Measurements from ENCODE around the gene TMEM63C. TPM values are rescaled to one million over a fixed set of nuclear protein-coding genes. Genes with fewer than 3 reads are reported as not detected.

TMEM63C gene
- total RNA-seq, 1 donor from 2014 or later = 39.9 TPM

DNA sequence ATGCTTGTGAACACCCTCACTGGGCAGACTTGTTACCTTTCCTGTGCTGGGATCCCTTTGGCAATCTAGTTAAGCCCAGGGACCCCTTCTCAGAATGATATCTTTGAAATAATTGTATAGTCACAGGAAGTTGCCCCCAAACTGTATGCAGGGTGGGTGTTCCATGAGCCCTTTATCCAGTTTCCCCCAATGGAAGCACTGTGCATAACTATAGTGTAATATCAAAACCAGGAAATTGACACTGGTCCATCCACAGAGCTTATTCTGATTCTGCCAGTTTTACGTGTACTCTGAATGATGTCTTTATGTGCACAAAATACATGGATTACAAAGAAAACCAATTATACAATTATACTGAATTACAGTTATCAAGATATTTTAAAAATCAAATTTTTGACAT is 65.2 kb downstream of the TMEM63C start:
- Mint-ChIP-seq H3K4me3 (ENCODE audit: unreplicated experiment) (no peak overlapping the region), H3K9me3 (ENCODE audit: unreplicated experiment) (no peaks in the 10 kb centered on the region), H3K4me1 (ENCODE audit: low read depth, unreplicated experiment) (no peaks in the 10 kb centered on the region), H3K27me3 (ENCODE audit: unreplicated experiment) (peaks cover 3% of the 10 kb centered on the region), H3K36me3 (ENCODE audit: unreplicated experiment) (peaks cover 4% of the 10 kb centered on the region), H3K27ac (ENCODE audit: unreplicated experiment) (no peak overlapping the region)
- no peak for DNase-seq
- no peak for TF ChIP-seq CTCF (IDR thresholded peaks at IDR 0.05; ENCODE audit: partially characterized antibody, unreplicated experiment)

- TF ChIP-seq CTCF (IDR thresholded peaks at IDR 0.05; ENCODE audit: partially characterized antibody, unreplicated experiment) = no peak
Observed at GRCh38 chr14:77248666-77249065, 67.1 kb downstream of the TMEM63C start.

DNA sequence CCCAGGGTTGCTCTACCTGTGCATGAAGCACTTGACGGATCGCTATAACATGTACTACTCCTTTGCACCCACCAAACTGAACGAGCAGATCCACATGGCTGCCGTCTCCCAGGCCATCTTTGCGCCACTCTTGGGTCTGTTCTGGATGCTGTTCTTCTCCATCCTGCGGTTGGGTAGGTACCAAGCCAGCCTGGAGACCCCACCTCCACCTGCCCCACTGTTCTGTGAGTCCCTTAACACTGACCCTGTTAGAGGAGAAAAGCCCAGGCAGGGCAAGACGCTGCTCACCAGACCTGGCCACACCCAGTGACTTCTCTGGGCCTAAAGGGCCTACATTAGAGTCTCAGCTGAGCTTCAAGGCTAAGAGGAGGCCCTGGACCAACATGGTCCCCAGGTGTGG is 67.7 kb downstream of the TMEM63C start:
- no peak for TF ChIP-seq CTCF (IDR thresholded peaks at IDR 0.05; ENCODE audit: partially characterized antibody, unreplicated experiment)

More at GRCh38 chr14:77248666-77249065, 67.1 kb downstream of the TMEM63C start:
- H3K36me3 Mint-ChIP-seq (ENCODE audit: unreplicated experiment) = peaks cover 1% of the 10 kb centered on the region
- no peaks in the 10 kb centered on the region for H3K27me3 Mint-ChIP-seq (ENCODE audit: unreplicated experiment)
- H3K4me1 Mint-ChIP-seq (ENCODE audit: low read depth, unreplicated experiment) = no peaks in the 10 kb centered on the region
- H3K4me3 Mint-ChIP-seq (ENCODE audit: unreplicated experiment) = no peak overlapping the region
- H3K9me3 Mint-ChIP-seq (ENCODE audit: unreplicated experiment) = no peaks in the 10 kb centered on the region
- no peak overlapping the region for H3K27ac Mint-ChIP-seq (ENCODE audit: unreplicated experiment)
- DNase-seq = no peak

DNA sequence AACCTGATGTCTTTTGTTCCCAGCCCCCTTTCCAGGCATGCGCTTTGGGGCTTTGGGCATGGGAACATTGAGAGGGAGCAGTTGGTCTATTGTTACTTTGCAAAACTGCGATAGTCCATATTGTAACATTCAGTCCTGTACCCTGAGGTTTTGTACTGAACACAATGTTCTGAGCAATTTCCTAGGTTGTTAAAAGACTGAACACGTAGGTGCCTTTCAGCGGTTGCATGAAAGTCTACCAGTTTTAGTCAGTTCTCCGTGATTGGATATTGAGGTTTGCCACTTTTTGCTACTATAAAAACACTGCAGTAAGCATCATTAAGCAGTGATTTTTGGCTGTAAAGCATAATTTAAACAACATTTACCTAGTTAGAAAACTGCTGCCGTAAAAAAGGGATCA is 69.3 kb downstream of the TMEM63C start:
- no peaks in the 10 kb centered on the region for H3K36me3 Mint-ChIP-seq (ENCODE audit: unreplicated experiment)
- no peak for DNase-seq
- no peak for TF ChIP-seq CTCF (IDR thresholded peaks at IDR 0.05; ENCODE audit: partially characterized antibody, unreplicated experiment)
- no peaks in the 10 kb centered on the region for H3K4me1 Mint-ChIP-seq (ENCODE audit: low read depth, unreplicated experiment)
- H3K27me3 Mint-ChIP-seq (ENCODE audit: unreplicated experiment) = no peaks in the 10 kb centered on the region
- H3K9me3 Mint-ChIP-seq (ENCODE audit: unreplicated experiment) = no peaks in the 10 kb centered on the region
- no peak overlapping the region for H3K4me3 Mint-ChIP-seq (ENCODE audit: unreplicated experiment)
- H3K27ac Mint-ChIP-seq (ENCODE audit: unreplicated experiment) = no peak overlapping the region

More for the DNA sequence above, 67.7 kb downstream of the TMEM63C start:
- Mint-ChIP-seq H3K9me3 (ENCODE audit: unreplicated experiment) (no peaks in the 10 kb centered on the region), H3K4me3 (ENCODE audit: unreplicated experiment) (no peak overlapping the region), H3K4me1 (ENCODE audit: low read depth, unreplicated experiment) (no peaks in the 10 kb centered on the region), H3K27ac (ENCODE audit: unreplicated experiment) (no peak overlapping the region), H3K36me3 (ENCODE audit: unreplicated experiment) (no peaks in the 10 kb centered on the region), H3K27me3 (ENCODE audit: unreplicated experiment) (no peaks in the 10 kb centered on the region)
- DNase-seq = no peak

- TF ChIP-seq CTCF (IDR thresholded peaks at IDR 0.05; ENCODE audit: partially characterized antibody, unreplicated experiment) = no peak
- Mint-ChIP-seq H3K9me3 (ENCODE audit: unreplicated experiment) (no peaks in the 10 kb centered on the region), H3K27ac (ENCODE audit: unreplicated experiment) (no peak overlapping the region), H3K4me1 (ENCODE audit: low read depth, unreplicated experiment) (no peaks in the 10 kb centered on the region), H3K36me3 (ENCODE audit: unreplicated experiment) (no peaks in the 10 kb centered on the region), H3K4me3 (ENCODE audit: unreplicated experiment) (no peak overlapping the region), H3K27me3 (ENCODE audit: unreplicated experiment) (no peaks in the 10 kb centered on the region)
- no peak for DNase-seq
Observed at GRCh38 chr14:77251870-77252269, 70.3 kb downstream of the TMEM63C start.

All from glutamatergic neuron (in vitro differentiated cells).